Measurements from ENCODE around the gene CD68.

DNA sequence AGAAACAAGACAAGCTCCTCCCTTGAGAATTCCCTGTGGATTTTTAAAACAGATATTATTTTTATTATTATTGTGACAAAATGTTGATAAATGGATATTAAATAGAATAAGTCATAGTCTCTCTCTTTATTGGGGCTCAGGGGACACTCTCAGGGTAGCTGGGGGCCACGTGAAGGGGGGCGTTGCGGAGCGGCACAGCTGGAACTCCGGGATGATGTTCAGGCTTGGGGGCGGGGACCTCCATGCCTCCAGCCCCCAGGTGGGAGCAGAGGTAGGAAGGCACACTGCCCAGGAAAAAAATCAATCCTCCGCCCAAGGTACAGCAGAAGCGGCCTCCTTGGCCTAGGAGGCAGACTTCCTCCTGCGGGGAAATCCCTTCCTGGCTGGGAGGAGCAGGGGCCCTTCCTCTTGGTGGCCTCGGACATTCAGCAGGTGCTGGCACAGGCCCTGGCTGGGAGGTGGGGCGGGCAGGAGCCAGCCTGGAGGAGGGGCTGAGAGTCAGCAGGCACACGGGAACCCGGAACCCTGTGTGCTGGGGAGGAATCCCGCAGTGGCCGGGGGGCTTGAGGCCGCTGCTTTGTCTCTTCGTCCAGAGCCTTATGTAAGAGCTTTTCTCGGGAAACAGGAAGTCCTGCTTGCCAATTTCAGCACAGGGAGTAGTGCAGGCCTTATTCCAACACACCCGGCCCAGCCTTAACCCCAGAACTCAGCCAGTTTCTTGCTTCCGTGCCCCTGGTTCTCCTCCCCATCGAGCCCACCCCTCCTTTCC lies 21.5 kb upstream of the CD68 start:
- TF ChIP-seq, protein P1, sequence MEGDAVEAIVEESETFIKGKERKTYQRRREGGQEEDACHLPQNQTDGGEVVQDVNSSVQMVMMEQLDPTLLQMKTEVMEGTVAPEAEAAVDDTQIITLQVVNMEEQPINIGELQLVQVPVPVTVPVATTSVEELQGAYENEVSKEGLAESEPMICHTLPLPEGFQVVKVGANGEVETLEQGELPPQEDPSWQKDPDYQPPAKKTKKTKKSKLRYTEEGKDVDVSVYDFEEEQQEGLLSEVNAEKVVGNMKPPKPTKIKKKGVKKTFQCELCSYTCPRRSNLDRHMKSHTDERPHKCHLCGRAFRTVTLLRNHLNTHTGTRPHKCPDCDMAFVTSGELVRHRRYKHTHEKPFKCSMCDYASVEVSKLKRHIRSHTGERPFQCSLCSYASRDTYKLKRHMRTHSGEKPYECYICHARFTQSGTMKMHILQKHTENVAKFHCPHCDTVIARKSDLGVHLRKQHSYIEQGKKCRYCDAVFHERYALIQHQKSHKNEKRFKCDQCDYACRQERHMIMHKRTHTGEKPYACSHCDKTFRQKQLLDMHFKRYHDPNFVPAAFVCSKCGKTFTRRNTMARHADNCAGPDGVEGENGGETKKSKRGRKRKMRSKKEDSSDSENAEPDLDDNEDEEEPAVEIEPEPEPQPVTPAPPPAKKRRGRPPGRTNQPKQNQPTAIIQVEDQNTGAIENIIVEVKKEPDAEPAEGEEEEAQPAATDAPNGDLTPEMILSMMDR (IDR thresholded peaks at IDR 0.05) = no peak
- TF ChIP-seq POLR2A (IDR thresholded peaks at IDR 0.05) = no peak
